ENCODE results near the gene FOXI1. TPM values are rescaled to one million over a fixed set of nuclear protein-coding genes. Genes with fewer than 3 reads are reported as not detected.
A peak's percentile ranks its signal among the peaks of the same experiment; 100 is the strongest.

The FOXI1 gene
- polyA plus RNA-seq, 3 donors: 4.9 to 7.9 (median 5.2) TPM

GRCh38 chr5:170143091-170143490 is 37.4 kb downstream of the FOXI1 start:
- no peak for DNase-seq (ENCODE audit: extremely low read depth in 1 of 11, low read depth in 9 of 11, low spot score in 4 of 11)

- DNase-seq (ENCODE audit: extremely low read depth in 1 of 11, low read depth in 9 of 11, low spot score in 4 of 11): no peak
Observed at GRCh38 chr5:170143710-170144109, 38.0 kb downstream of the FOXI1 start.

- no peak for DNase-seq (ENCODE audit: extremely low read depth in 1 of 11, low read depth in 9 of 11, low spot score in 4 of 11)
Observed at GRCh38 chr5:170144286-170145023, 38.8 kb downstream of the FOXI1 start.

- DNase-seq (ENCODE audit: extremely low read depth in 1 of 11, low read depth in 9 of 11, low spot score in 4 of 11): no peak
Observed at GRCh38 chr5:170145462-170145861, 39.8 kb downstream of the FOXI1 start.

GRCh38 chr5:170147051-170147752 is 41.5 kb downstream of the FOXI1 start:
- no peak for DNase-seq (ENCODE audit: extremely low read depth in 1 of 11, low read depth in 9 of 11, low spot score in 4 of 11)

- DNase-seq (ENCODE audit: extremely low read depth in 1 of 11, low read depth in 9 of 11, low spot score in 4 of 11): no peak
Observed at GRCh38 chr5:170147753-170148264, 42.1 kb downstream of the FOXI1 start.

GRCh38 chr5:170148430-170149205 is 42.9 kb downstream of the FOXI1 start:
- DNase-seq (ENCODE audit: extremely low read depth in 1 of 11, low read depth in 9 of 11, low spot score in 4 of 11): no peak

- DNase-seq (ENCODE audit: extremely low read depth in 1 of 11, low read depth in 9 of 11, low spot score in 4 of 11): no peak
Observed at GRCh38 chr5:170149206-170149515, 43.5 kb downstream of the FOXI1 start.

- no peak for DNase-seq (ENCODE audit: extremely low read depth in 1 of 11, low read depth in 9 of 11, low spot score in 4 of 11)
Observed at GRCh38 chr5:170150713-170151096, 45.0 kb downstream of the FOXI1 start.

- peak in 5 of 11 donors; percentile 11 to 43 (median 30) for DNase-seq (ENCODE audit: extremely low read depth in 1 of 11, low read depth in 9 of 11, low spot score in 4 of 11)
Observed at GRCh38 chr5:170151097-170151831, 45.6 kb downstream of the FOXI1 start.

- no peak for DNase-seq (ENCODE audit: extremely low read depth in 1 of 11, low read depth in 9 of 11, low spot score in 4 of 11)
Observed at GRCh38 chr5:170152767-170153166, 47.1 kb downstream of the FOXI1 start.

GRCh38 chr5:170154297-170154696 is 48.6 kb downstream of the FOXI1 start:
- no peak for DNase-seq (ENCODE audit: extremely low read depth in 1 of 11, low read depth in 9 of 11, low spot score in 4 of 11)

- no peak for DNase-seq (ENCODE audit: extremely low read depth in 1 of 11, low read depth in 9 of 11, low spot score in 4 of 11)
Observed at GRCh38 chr5:170154744-170155143, 49.0 kb downstream of the FOXI1 start.

- no peak for DNase-seq (ENCODE audit: extremely low read depth in 1 of 11, low read depth in 9 of 11, low spot score in 4 of 11)
Observed at GRCh38 chr5:170155771-170156170, 50.1 kb downstream of the FOXI1 start.

- DNase-seq (ENCODE audit: extremely low read depth in 1 of 11, low read depth in 9 of 11, low spot score in 4 of 11): no peak
Observed at GRCh38 chr5:170159101-170159698, 53.5 kb downstream of the FOXI1 start.

Data from renal cortex interstitium (tissue), 11 donors.